ENCODE measurements around the gene SPACA7. TPM values are rescaled to one million over a fixed set of nuclear protein-coding genes. Genes with fewer than 3 reads are reported as not detected.

Gene SPACA7
- total RNA-seq, 1 donor from 2014 or later = not detected

DNA sequence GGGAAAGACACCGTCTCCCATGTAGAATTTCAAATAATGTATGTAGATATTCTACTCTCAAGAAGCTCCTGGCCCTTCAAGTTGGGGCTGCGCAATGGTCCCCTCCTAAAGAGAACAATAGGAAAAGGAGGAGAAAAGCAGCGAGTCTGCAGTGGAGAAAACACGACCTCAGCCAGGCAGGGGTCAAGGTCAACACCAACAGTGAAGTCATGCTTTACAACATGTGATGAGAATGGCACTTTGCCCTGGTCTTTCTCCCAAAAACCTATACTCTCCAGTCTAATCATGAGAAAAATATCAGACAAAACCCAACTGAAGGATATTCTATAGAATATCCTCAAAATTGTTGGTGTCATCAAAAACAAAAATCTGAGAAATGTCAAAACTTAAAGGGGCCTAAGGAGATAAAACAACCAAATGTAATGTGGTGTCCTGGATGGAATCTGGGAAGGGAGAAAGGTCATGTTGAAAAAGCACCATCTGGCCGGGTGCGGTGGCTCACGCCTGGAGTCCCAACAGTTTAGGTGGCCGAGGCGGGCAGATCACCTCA lies 101.0 kb downstream of the SPACA7 start:
- peaks cover 3% of the 10 kb centered on the region for H3K36me3 Mint-ChIP-seq (ENCODE audit: low read depth)
- peaks cover 8% of the 10 kb centered on the region for H3K9me3 Mint-ChIP-seq
- H3K4me1 Mint-ChIP-seq = no peaks in the 10 kb centered on the region
- CTCF ChIA-PET = no interaction called here
- ATAC-seq (ENCODE audit: low read depth) = no peak
- no peak for TF ChIP-seq CTCF (IDR thresholded peaks at IDR 0.05)
- no peaks in the 10 kb centered on the region for H3K27me3 Mint-ChIP-seq
- no peak overlapping the region for H3K27ac Mint-ChIP-seq
- H3K4me3 Mint-ChIP-seq = no peak overlapping the region
- DNase-seq = no peak
- POLR2A ChIA-PET = no interaction called here
- intact Hi-C loops (cut with micrococcal nuclease) = no loop called here

- H3K36me3 Mint-ChIP-seq (ENCODE audit: low read depth) = peaks cover 6% of the 10 kb centered on the region
- H3K27ac Mint-ChIP-seq = no peak overlapping the region
- H3K9me3 Mint-ChIP-seq = no peaks in the 10 kb centered on the region
- DNase-seq (no peak), ATAC-seq (ENCODE audit: low read depth) (no peak)
- no peaks in the 10 kb centered on the region for H3K4me1 Mint-ChIP-seq
- no peak overlapping the region for H3K4me3 Mint-ChIP-seq
- intact Hi-C loops (cut with micrococcal nuclease) = no loop called here
- no peaks in the 10 kb centered on the region for H3K27me3 Mint-ChIP-seq
- POLR2A ChIA-PET = no interaction called here
- CTCF ChIA-PET = no interaction called here
- TF ChIP-seq CTCF (IDR thresholded peaks at IDR 0.05) = no peak
These were observed 103.2 kb downstream of the SPACA7 start for GRCh38 chr13:112479389-112479788.

GRCh38 chr13:112481458-112481857 lies 105.3 kb downstream of the SPACA7 start:
- intact Hi-C loops (cut with micrococcal nuclease) = no loop called here
- Mint-ChIP-seq H3K27ac (no peak overlapping the region), H3K4me1 (no peaks in the 10 kb centered on the region), H3K27me3 (no peaks in the 10 kb centered on the region), H3K4me3 (no peak overlapping the region), H3K36me3 (ENCODE audit: low read depth) (peaks cover 24% of the 10 kb centered on the region), H3K9me3 (no peaks in the 10 kb centered on the region)
- ATAC-seq (ENCODE audit: low read depth) = no peak
- POLR2A ChIA-PET = no interaction called here
- no peak for DNase-seq
- no peak for TF ChIP-seq CTCF (IDR thresholded peaks at IDR 0.05)
- CTCF ChIA-PET = no interaction called here

- Mint-ChIP-seq H3K36me3 (ENCODE audit: low read depth) (peaks cover 35% of the 10 kb centered on the region), H3K27me3 (no peaks in the 10 kb centered on the region), H3K27ac (no peak overlapping the region), H3K4me3 (no peak overlapping the region), H3K9me3 (no peaks in the 10 kb centered on the region), H3K4me1 (no peaks in the 10 kb centered on the region)
- intact Hi-C loops (cut with micrococcal nuclease) = no loop called here
- ATAC-seq (ENCODE audit: low read depth) (no peak), DNase-seq (no peak)
- POLR2A ChIA-PET = no interaction called here
- no peak for TF ChIP-seq CTCF (IDR thresholded peaks at IDR 0.05)
- CTCF ChIA-PET = no interaction called here
These were observed 107.1 kb downstream of the SPACA7 start for GRCh38 chr13:112483299-112483698.

Other genes with a start within 250 kb of the SPACA7 start
- 47.9 and 57.4 TPM in 2 replicates for gene TUBGCP3, start 211.8 kb downstream of the SPACA7 start, total RNA-seq

Measured in activated B cell treated with CpG ODN at 0.5 μM for 24 hours (primary cell).